Naive B cell (primary cell): ENCODE measurements around the gene DNAH12. TPM values are rescaled to one million over a fixed set of nuclear protein-coding genes. Genes with fewer than 3 reads are reported as not detected.
A peak's percentile ranks its signal among the peaks of the same experiment; 100 is the strongest.

Experiments
- ATAC-seq, 2 donors: fragments of 150-1000 bp; cut with Tn5 transposase; 2 replicates each; pipeline ENCODE4 v1.10.0; 2021; ENCODE audit warnings: low read depth in 2 of 2, mild to moderate bottlenecking in 2 of 2, moderate library complexity in 2 of 2
- DNase-seq: peaks from one replicate; pipeline ENCODE4 v3.0.0; 2022
- H3K27ac Mint-ChIP-seq, 6 donors: one replicate each; pipeline ENCODE4 v1.8.0; 2020 to 2022; ENCODE audit warnings: mild to moderate bottlenecking in 6 of 6, mixed read lengths in 6 of 6, moderate library complexity in 5 of 6, inconsistent platforms in 2 of 6
- H3K27me3 Mint-ChIP-seq, 3 donors: one replicate each; pipeline ENCODE4 v1.8.0; 2021 to 2022; ENCODE audit warnings: mixed read lengths in 3 of 3, mild to moderate bottlenecking in 1 of 3
- H3K36me3 Mint-ChIP-seq, 2 donors: one replicate each; pipeline ENCODE4 v1.8.0; 2020 to 2022; ENCODE audit warnings: mixed read lengths in 2 of 2, inconsistent platforms in 1 of 2, mild to moderate bottlenecking in 1 of 2
- H3K4me1 Mint-ChIP-seq, 3 donors: one replicate each; pipeline ENCODE4 v1.8.0; 2020 to 2022; ENCODE audit warnings: mixed read lengths in 3 of 3, inconsistent platforms in 1 of 3, mild to moderate bottlenecking in 1 of 3, moderate library complexity in 1 of 3
- H3K4me3 Mint-ChIP-seq, 8 donors: one replicate each; pipeline ENCODE4 v1.8.0; 2020 to 2022; ENCODE audit warnings: mild to moderate bottlenecking in 8 of 8, mixed read lengths in 8 of 8, moderate library complexity in 8 of 8, inconsistent platforms in 2 of 8
- H3K9me3 Mint-ChIP-seq, 7 donors: one replicate each; pipeline ENCODE4 v1.8.0; 2020 to 2022; ENCODE audit warnings: mixed read lengths in 7 of 7, mild to moderate bottlenecking in 5 of 7, inconsistent platforms in 2 of 7, moderate library complexity in 1 of 7
- polyA plus RNA-seq, 6 donors: library from polyadenylated mRNA; unstranded; fragments of 300-500 nt; fragmentation: Illumina TruSeq; gene quantifications; one replicate each; pipeline ENCODE4 v1.2.3, GENCODE V29; 2021; ENCODE audit warnings: low read depth in 6 of 6

DNAH12 gene
- polyA plus RNA-seq, 6 donors from 2014 or later, result 0.11 to 0.71 TPM; not detected in 4

- Mint-ChIP-seq H3K4me3 (no peak overlapping the region), H3K36me3 (no peaks in the 10 kb centered on the region), H3K27ac (no peak overlapping the region), H3K9me3 (no peaks in the 10 kb centered on the region), H3K4me1 (no peaks in the 10 kb centered on the region), H3K27me3 (peaks cover 0 to 6% (median 0%) of the 10 kb centered on the region in 3 donors)
- no peak for DNase-seq
- no peak for ATAC-seq
Observed at GRCh38 chr3:57421336-57421735, 122.8 kb downstream of the DNAH12 start.

- Mint-ChIP-seq H3K4me1 (no peaks in the 10 kb centered on the region), H3K27ac (no peak overlapping the region), H3K36me3 (no peaks in the 10 kb centered on the region), H3K4me3 (no peak overlapping the region), H3K9me3 (no peaks in the 10 kb centered on the region), H3K27me3 (peaks cover 0 to 8% (median 0%) of the 10 kb centered on the region in 3 donors)
- ATAC-seq (no peak), DNase-seq (no peak)
Observed at GRCh38 chr3:57420001-57420400, 124.1 kb downstream of the DNAH12 start.

- no peak for ATAC-seq
- Mint-ChIP-seq H3K27me3 (peaks cover 7 to 17% (median 12%) of the 10 kb centered on the region in 3 donors), H3K4me3 (no peak overlapping the region)
Observed at GRCh38 chr3:57411715-57412114, 132.4 kb downstream of the DNAH12 start.

GRCh38 chr3:57409471-57409870 is 134.7 kb downstream of the DNAH12 start:
- no peaks in the 10 kb centered on the region for H3K4me1 Mint-ChIP-seq
- peaks cover 3 to 17% (median 12%) of the 10 kb centered on the region in 3 donors for H3K27me3 Mint-ChIP-seq
- H3K9me3 Mint-ChIP-seq, result no peaks in the 10 kb centered on the region
- H3K4me3 Mint-ChIP-seq, result no peak overlapping the region
- no peak overlapping the region for H3K27ac Mint-ChIP-seq
- DNase-seq (no peak), ATAC-seq (no peak)
- peaks cover 0 to 4% of the 10 kb centered on the region in 2 donors for H3K36me3 Mint-ChIP-seq

More at GRCh38 chr3:57411715-57412114, 132.4 kb downstream of the DNAH12 start:
- no peaks in the 10 kb centered on the region for H3K9me3 Mint-ChIP-seq
- no peak for DNase-seq
- H3K27ac Mint-ChIP-seq, result no peak overlapping the region
- H3K4me1 Mint-ChIP-seq, result no peaks in the 10 kb centered on the region
- peaks cover 0 to 4% of the 10 kb centered on the region in 2 donors for H3K36me3 Mint-ChIP-seq

GRCh38 chr3:57402675-57403074 is 141.5 kb downstream of the DNAH12 start:
- H3K36me3 Mint-ChIP-seq, result no peaks in the 10 kb centered on the region

GRCh38 chr3:57397175-57398026 is 146.7 kb downstream of the DNAH12 start:
- Mint-ChIP-seq H3K27ac (no peak overlapping the region), H3K9me3 (peaks cover 0 to 22% (median 9%) of the 10 kb centered on the region in 7 donors), H3K36me3 (no peaks in the 10 kb centered on the region), H3K4me3 (peak overlapping the region in 7 of 8 donors; percentile 1 to 62 (median 27)), H3K4me1 (peaks cover 17 to 28% (median 22%) of the 10 kb centered on the region in 3 donors), H3K27me3 (peaks cover 0 to 9% (median 0%) of the 10 kb centered on the region in 3 donors)
- DNase-seq (peak; percentile 57), ATAC-seq (peak; percentile 97 to 98)

More at GRCh38 chr3:57402675-57403074, 141.5 kb downstream of the DNAH12 start:
- peaks cover 0 to 20% (median 9%) of the 10 kb centered on the region in 7 donors for H3K9me3 Mint-ChIP-seq
- no peak for DNase-seq
- no peak overlapping the region for H3K4me3 Mint-ChIP-seq
- peaks cover under 1 to 7% (median 7%) of the 10 kb centered on the region in 3 donors for H3K4me1 Mint-ChIP-seq
- H3K27ac Mint-ChIP-seq, result no peak overlapping the region
- ATAC-seq, result no peak
- peaks cover 0 to 11% (median 0%) of the 10 kb centered on the region in 3 donors for H3K27me3 Mint-ChIP-seq

- no peaks in the 10 kb centered on the region for H3K27me3 Mint-ChIP-seq
- DNase-seq, result peak; percentile 12
- peak overlapping the region in 4 of 8 donors; percentile 50 to 77 (median 60) for H3K4me3 Mint-ChIP-seq
- no peaks in the 10 kb centered on the region for H3K36me3 Mint-ChIP-seq
- ATAC-seq, result peak in 1 of 2 donors; percentile 26
- H3K27ac Mint-ChIP-seq, result peak overlapping the region; percentile 23 to 94 (median 80)
- H3K9me3 Mint-ChIP-seq, result peaks cover 0 to 21% (median 6%) of the 10 kb centered on the region in 7 donors
- H3K4me1 Mint-ChIP-seq, result peaks cover 17 to 28% (median 22%) of the 10 kb centered on the region in 3 donors
Observed at GRCh38 chr3:57393977-57394376, 150.2 kb downstream of the DNAH12 start.

- ATAC-seq, result no peak
- DNase-seq, result no peak
- peaks cover 9 to 15% (median 11%) of the 10 kb centered on the region in 3 donors for H3K4me1 Mint-ChIP-seq
- H3K27ac Mint-ChIP-seq, result no peak overlapping the region
- H3K4me3 Mint-ChIP-seq, result no peak overlapping the region
- peaks cover 0 to 6% (median 1%) of the 10 kb centered on the region in 7 donors for H3K9me3 Mint-ChIP-seq
- H3K36me3 Mint-ChIP-seq, result no peaks in the 10 kb centered on the region
- H3K27me3 Mint-ChIP-seq, result no peaks in the 10 kb centered on the region
Observed at GRCh38 chr3:57391767-57392166, 152.4 kb downstream of the DNAH12 start.

- DNase-seq (no peak), ATAC-seq (no peak)
- peaks cover 0 to 6% (median 1%) of the 10 kb centered on the region in 7 donors for H3K9me3 Mint-ChIP-seq
- H3K4me1 Mint-ChIP-seq, result peaks cover 5 to 10% (median 8%) of the 10 kb centered on the region in 3 donors
- no peaks in the 10 kb centered on the region for H3K27me3 Mint-ChIP-seq
- no peaks in the 10 kb centered on the region for H3K36me3 Mint-ChIP-seq
- no peak overlapping the region for H3K27ac Mint-ChIP-seq
- no peak overlapping the region for H3K4me3 Mint-ChIP-seq
Observed at GRCh38 chr3:57389271-57389670, 154.9 kb downstream of the DNAH12 start.

GRCh38 chr3:57386307-57386706 is 157.8 kb downstream of the DNAH12 start:
- no peak for DNase-seq
- ATAC-seq, result no peak
- Mint-ChIP-seq H3K4me1 (peaks cover 9 to 10% (median 9%) of the 10 kb centered on the region in 3 donors), H3K27ac (no peak overlapping the region), H3K27me3 (no peaks in the 10 kb centered on the region), H3K9me3 (peaks cover 0 to 6% (median 1%) of the 10 kb centered on the region in 7 donors), H3K4me3 (no peak overlapping the region), H3K36me3 (no peaks in the 10 kb centered on the region)

- Mint-ChIP-seq H3K4me1 (peaks cover 9 to 10% (median 9%) of the 10 kb centered on the region in 3 donors), H3K36me3 (no peaks in the 10 kb centered on the region), H3K9me3 (no peaks in the 10 kb centered on the region), H3K4me3 (no peak overlapping the region), H3K27me3 (no peaks in the 10 kb centered on the region), H3K27ac (peak overlapping the region in 1 of 6 donors; percentile 77)
- ATAC-seq (no peak), DNase-seq (no peak)
Observed at GRCh38 chr3:57385498-57385897, 158.6 kb downstream of the DNAH12 start.

GRCh38 chr3:57383838-57384237 is 160.3 kb downstream of the DNAH12 start:
- Mint-ChIP-seq H3K36me3 (no peaks in the 10 kb centered on the region), H3K9me3 (no peaks in the 10 kb centered on the region), H3K27ac (peak overlapping the region in 1 of 6 donors; percentile 12), H3K4me3 (no peak overlapping the region), H3K4me1 (peaks cover 9 to 10% (median 9%) of the 10 kb centered on the region in 3 donors), H3K27me3 (peaks cover 0 to 3% (median 0%) of the 10 kb centered on the region in 3 donors)
- ATAC-seq, result no peak
- no peak for DNase-seq

GRCh38 chr3:57383406-57383805 is 160.7 kb downstream of the DNAH12 start:
- DNase-seq (no peak), ATAC-seq (peak; percentile 38 to 61)
- H3K27ac Mint-ChIP-seq, result peak overlapping the region in 3 of 6 donors; percentile 12 to 58 (median 23)
- peak overlapping the region in 3 of 8 donors; percentile 21 to 40 (median 35) for H3K4me3 Mint-ChIP-seq
- no peaks in the 10 kb centered on the region for H3K36me3 Mint-ChIP-seq
- H3K4me1 Mint-ChIP-seq, result peaks cover 9 to 10% (median 9%) of the 10 kb centered on the region in 3 donors
- peaks cover 0 to 6% (median 0%) of the 10 kb centered on the region in 3 donors for H3K27me3 Mint-ChIP-seq
- H3K9me3 Mint-ChIP-seq, result no peaks in the 10 kb centered on the region
